Liver (tissue), 3 donors: ENCODE results near the gene LAMC2.

ENCODE experiments used
- ATF3 ChIP-seq: IDR thresholded peaks from 2 replicates; pipeline ENCODE4 v1.6.1; 2016; ENCODE audit warnings: antibody characterized with exemption
- CTCF ChIP-seq: fragments of 150-350 bp; IDR thresholded peaks from 2 replicates; pipeline ENCODE4 v1.5.1; 2017; ENCODE audit warnings: improper control_type of control experiment, low read depth, low read length; ENCODE audit not compliant: missing input control
- EGR1 ChIP-seq, 2 donors: IDR thresholded peaks; 2 replicates each; pipeline ENCODE4 v1.6.1; 2016 to 2018; ENCODE audit warnings: antibody characterized with exemption in 2 of 2, low read depth in 2 of 2
- GABPA ChIP-seq, 2 donors: IDR thresholded peaks in 1 of 2; conservative IDR thresholded peaks in 1 of 2; 2 replicates each; pipeline ENCODE4 v1.6.1; 2016; ENCODE audit warnings: antibody characterized with exemption in 2 of 2, mild to moderate bottlenecking in 1 of 2, moderate library complexity in 1 of 2
- HNF4A ChIP-seq, 2 donors: conservative IDR thresholded peaks; 2 replicates each; pipeline ENCODE4 v1.6.1; 2016; ENCODE audit warnings: antibody characterized with exemption in 2 of 2, mild to moderate bottlenecking in 2 of 2
- JUND ChIP-seq, 2 donors: IDR thresholded peaks; 2 replicates each; pipeline ENCODE4 v1.6.1; 2016; ENCODE audit warnings: antibody characterized with exemption in 2 of 2
- MAX ChIP-seq: IDR thresholded peaks from 2 replicates; pipeline ENCODE4 v1.6.1; 2016; ENCODE audit warnings: antibody characterized with exemption
- RAD21 ChIP-seq, 2 donors: IDR thresholded peaks; 2 replicates each; pipeline ENCODE4 v1.6.1; 2016; ENCODE audit warnings: antibody characterized with exemption in 2 of 2, mild to moderate bottlenecking in 2 of 2
- REST ChIP-seq: IDR thresholded peaks from 2 replicates; pipeline ENCODE4 v1.6.1; 2016; ENCODE audit warnings: antibody characterized with exemption, mild to moderate bottlenecking
- RXRA ChIP-seq, 2 donors: IDR thresholded peaks; 2 replicates each; pipeline ENCODE4 v1.6.1; 2017 to 2018; ENCODE audit warnings: antibody characterized with exemption in 2 of 2, mild to moderate bottlenecking in 1 of 2
- SP1 ChIP-seq: IDR thresholded peaks from 2 replicates; pipeline ENCODE4 v1.6.1; 2018; ENCODE audit warnings: antibody characterized with exemption, mild to moderate bottlenecking
- YY1 ChIP-seq: IDR thresholded peaks from 2 replicates; pipeline ENCODE4 v1.6.1; 2016; ENCODE audit warnings: antibody characterized with exemption, mild to moderate bottlenecking
- ZBTB33 ChIP-seq: IDR thresholded peaks from 2 replicates; pipeline ENCODE4 v1.6.1; 2016; ENCODE audit warnings: antibody characterized with exemption
- donor health status: healthy.
- donor health status: healthy.

GRCh38 chr1:183279835-183280234 is 93.8 kb downstream of the LAMC2 start:
- TF ChIP-seq CTCF = no peak
- TF ChIP-seq MAX = no peak
- TF ChIP-seq ATF3 = no peak
- no peak for TF ChIP-seq RAD21 (IDR thresholded peaks at IDR 0.05)
- TF ChIP-seq JUND (IDR thresholded peaks at IDR 0.05) = no peak
- TF ChIP-seq REST = no peak
- TF ChIP-seq EGR1 (IDR thresholded peaks at IDR 0.05; ENCODE audit: low read depth in 2 of 2) = no peak
- TF ChIP-seq YY1 = no peak
- no peak for TF ChIP-seq RXRA (IDR thresholded peaks at IDR 0.05)
- no peak for TF ChIP-seq GABPA (IDR thresholded peaks at IDR 0.05 in 1 of 2, conservative IDR thresholded peaks at IDR 0.05 in 1 of 2)
- TF ChIP-seq HNF4A (conservative IDR thresholded peaks at IDR 0.05) = no peak
- TF ChIP-seq ZBTB33 = no peak
- no peak for TF ChIP-seq SP1
